Raji (cell line): ENCODE measurements around the gene SV2C.

Source experiments
- POLR2A ChIP-seq: IDR thresholded peaks from 2 replicates; pipeline ENCODE4 v1.6.1; 2011; ENCODE audit warnings: low read depth, low read length, control low read depth; ENCODE audit not compliant: insufficient read depth

Gene SV2C

GRCh38 chr5:76085243-76085579, 2.0 kb downstream of the SV2C start:
- TF ChIP-seq POLR2A, result no peak

GRCh38 chr5:76086095-76086494, 2.9 kb downstream of the SV2C start:
- TF ChIP-seq POLR2A, result no peak

- no peak for TF ChIP-seq POLR2A
These were observed 8.2 kb downstream of the SV2C start for GRCh38 chr5:76091351-76091750.

- TF ChIP-seq POLR2A, result no peak
These were observed 16.1 kb downstream of the SV2C start for GRCh38 chr5:76099286-76099702.

- no peak for TF ChIP-seq POLR2A
These were observed 16.6 kb downstream of the SV2C start for GRCh38 chr5:76099756-76100155.

DNA sequence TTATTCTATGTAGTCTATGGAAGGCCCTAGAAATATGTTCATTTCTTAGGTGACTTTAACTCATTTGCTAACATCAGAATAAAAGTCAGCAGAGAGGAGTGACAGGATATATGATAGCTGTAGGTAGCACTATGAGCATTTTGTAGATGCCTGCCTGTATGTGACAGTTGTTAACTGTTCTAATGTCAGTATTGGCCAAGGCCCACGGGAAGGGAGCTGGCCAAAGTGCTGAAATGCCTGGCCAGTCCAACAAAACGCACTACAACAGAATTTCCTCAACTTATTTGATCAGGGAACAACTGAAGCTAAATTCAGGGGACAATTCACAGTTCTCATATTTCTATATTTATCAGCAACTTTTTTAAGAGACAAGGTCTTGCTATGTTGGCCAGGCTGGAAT, 20.8 kb downstream of the SV2C start:
- TF ChIP-seq POLR2A, result no peak

- no peak for TF ChIP-seq POLR2A
These were observed 23.0 kb downstream of the SV2C start for GRCh38 chr5:76106149-76106548.

GRCh38 chr5:76111477-76112174, 28.4 kb downstream of the SV2C start:
- no peak for TF ChIP-seq POLR2A

DNA sequence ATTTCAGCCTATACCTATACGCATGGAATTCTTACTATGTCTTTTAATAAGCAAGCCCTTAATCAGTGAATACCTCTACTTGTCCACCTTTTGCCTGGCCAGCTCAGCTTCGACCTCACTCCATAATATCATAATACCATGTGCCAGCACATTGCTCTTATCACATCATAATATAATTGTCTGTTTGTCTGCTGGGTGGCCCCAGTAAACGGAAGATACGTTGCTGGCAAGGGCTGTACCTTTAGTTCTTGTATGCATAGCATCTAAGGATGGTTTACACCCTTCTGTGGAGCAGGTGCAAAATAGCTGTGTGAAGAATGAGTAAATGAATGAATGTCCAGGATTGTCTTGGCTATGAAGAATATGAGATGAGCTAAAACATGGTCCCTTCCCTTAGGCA, 29.9 kb downstream of the SV2C start:
- TF ChIP-seq POLR2A, result no peak

DNA sequence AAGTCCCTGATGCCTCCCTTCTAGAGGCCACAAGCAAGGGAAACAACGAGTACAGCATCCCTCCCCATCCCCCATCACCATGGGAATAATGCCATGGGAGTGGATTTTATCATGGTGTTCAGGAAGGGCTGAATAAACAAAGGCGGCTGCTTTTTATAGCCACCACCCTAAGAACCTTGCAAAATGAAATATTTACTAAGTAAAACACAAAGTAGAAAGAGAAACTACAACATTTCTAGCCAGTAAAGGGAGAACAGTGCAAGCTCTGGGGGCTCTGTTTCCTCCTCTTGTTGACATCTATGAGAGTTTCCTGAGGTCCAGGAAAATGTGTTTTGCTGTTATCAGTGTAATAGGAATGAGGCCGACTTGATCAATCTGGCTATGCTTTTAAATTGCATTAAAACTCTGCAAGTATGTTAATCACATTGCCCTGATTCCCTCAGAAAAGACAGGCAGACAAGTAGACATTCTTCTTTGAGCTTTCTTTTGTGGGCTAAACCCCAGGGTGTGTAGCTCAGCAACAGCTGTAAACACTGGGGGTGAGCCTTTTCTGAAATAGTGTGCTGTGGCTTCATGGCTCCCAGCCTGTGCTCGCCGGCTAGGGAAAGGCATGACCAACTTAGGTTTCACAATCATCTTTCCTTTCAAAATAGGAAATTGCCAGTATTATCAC, 31.1 kb downstream of the SV2C start:
- TF ChIP-seq POLR2A, result no peak

GRCh38 chr5:76125346-76125745, 42.2 kb downstream of the SV2C start:
- no peak for TF ChIP-seq POLR2A

DNA sequence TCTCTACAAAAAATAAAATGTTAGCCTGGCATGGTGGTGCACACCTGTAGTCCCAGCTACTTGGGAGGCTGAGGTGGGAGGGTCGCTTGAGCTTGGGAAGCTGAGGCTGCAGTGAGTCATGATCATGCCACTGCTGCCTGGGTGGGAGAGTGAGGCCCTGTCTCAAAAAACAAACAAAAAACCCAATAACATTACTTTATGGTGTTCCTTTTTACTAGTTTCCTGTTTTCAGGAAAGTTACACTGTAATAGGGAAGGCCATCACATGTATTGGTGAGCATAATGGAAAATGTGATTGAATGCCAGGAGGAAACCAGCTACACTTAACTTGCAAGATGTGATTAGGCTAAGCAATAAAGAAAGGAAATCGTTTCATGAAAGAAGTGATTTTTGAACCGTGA, 42.7 kb downstream of the SV2C start:
- TF ChIP-seq POLR2A, result no peak

- no peak for TF ChIP-seq POLR2A
These were observed 50.8 kb downstream of the SV2C start for GRCh38 chr5:76134003-76134402.

- no peak for TF ChIP-seq POLR2A
These were observed 51.5 kb downstream of the SV2C start for GRCh38 chr5:76134646-76135045.

DNA sequence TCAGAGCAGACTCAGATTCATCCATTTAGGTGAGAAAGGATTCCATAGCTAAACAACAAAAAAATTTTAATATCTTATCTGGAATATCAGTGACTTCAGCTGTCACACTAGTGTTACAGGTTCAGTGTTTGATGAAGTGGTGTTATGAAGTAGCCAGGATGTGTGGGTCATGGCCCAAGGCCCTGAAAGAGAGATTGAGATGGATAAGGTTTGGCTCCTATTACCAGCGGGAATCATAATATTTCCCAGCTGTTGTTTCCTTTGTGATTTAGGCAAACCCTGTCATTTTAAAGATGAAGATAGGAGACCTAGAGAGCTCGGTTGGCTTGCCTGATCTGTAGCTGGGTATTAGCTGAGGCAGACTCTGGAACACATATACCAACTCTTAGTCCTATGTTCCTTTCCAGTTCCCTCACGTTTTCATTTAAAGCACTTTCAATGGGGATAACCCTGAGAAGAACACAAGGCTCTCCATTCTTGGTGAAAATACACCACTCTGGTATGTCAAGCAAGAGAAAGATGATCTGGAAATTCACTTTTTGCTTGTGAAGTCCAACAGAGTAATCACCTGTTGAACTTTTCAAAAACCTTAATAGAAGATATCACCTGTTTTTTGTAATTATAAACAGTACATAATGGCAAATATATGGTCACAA, 54.8 kb downstream of the SV2C start:
- TF ChIP-seq POLR2A, result no peak

- no peak for TF ChIP-seq POLR2A
These were observed 60.7 kb downstream of the SV2C start for GRCh38 chr5:76143884-76144283.
